HEK293 (cell line): ENCODE results near the gene MSMO1.

ENCODE experiments used
- CTCF ChIA-PET: fragments of 350-600 bp; formaldehyde crosslinking; extraction: SDS; loops from one replicate; lab custom pipeline; 2021; ENCODE audit warnings: antibody characterized with exemption; lab: Yijun Ruan, JAX
- POLR2A ChIA-PET: fragments of 300-600 bp; formaldehyde crosslinking; extraction: SDS; loops from one replicate; lab custom pipeline; 2020; ENCODE audit warnings: antibody characterized with exemption, inconsistent platforms; lab: Yijun Ruan, JAX
- H3K27ac ChIP-seq: fragments of 200-500 bp; sonication (Bioruptor generic); 2 replicates; pipeline ENCODE4 v1.5.1; 2014; ENCODE audit warnings: low read depth, low read length, control low read depth, inconsistent platforms; ENCODE audit errors: extremely low read depth
- H3K36me3 ChIP-seq, 2 experiments: fragments of 200-500 bp in 1 of 2; sonication (Bioruptor generic) in 1 of 2; 1 replicate in 1 of 2; 2 replicates in 1 of 2; pipeline ENCODE4 v1.5.1; 2014 to 2017; ENCODE audit warnings: inconsistent platforms in 2 of 2, low read length in 2 of 2; ENCODE audit not compliant: control insufficient read depth in 2 of 2, insufficient read depth in 1 of 2
- H3K4me1 ChIP-seq: fragments of 200-500 bp; sonication (Bioruptor generic); 2 replicates; pipeline ENCODE4 v1.5.1; 2014; ENCODE audit warnings: mild to moderate bottlenecking, low read length, inconsistent platforms; ENCODE audit not compliant: control insufficient read depth, insufficient read depth
- H3K4me3 ChIP-seq: 2 replicates; pipeline ENCODE4 v1.5.1; 2011; ENCODE audit warnings: low read depth, mild to moderate bottlenecking, control low read depth, low read length, moderate library complexity
- H3K9me3 ChIP-seq: fragments of 200-500 bp; sonication (Bioruptor generic); 2 replicates; pipeline ENCODE4 v1.5.1; 2014; ENCODE audit warnings: low read depth, low read length, inconsistent platforms; ENCODE audit not compliant: control insufficient read depth, insufficient read depth
- HOXD13 ChIP-seq: sonication (generic); formaldehyde crosslinking; IDR thresholded peaks from 2 replicates; pipeline ENCODE4 v1.8.0; 2022; ENCODE audit warnings: missing genetic modification reagents, borderline replicate concordance
- KLF16 ChIP-seq: fragments of 450-650 bp; formaldehyde crosslinking; IDR thresholded peaks from 2 replicates; pipeline ENCODE4 v1.5.1; 2017; ENCODE audit warnings: missing biosample characterization, missing genetic modification characterization
- KLF8 ChIP-seq: fragments of 450-650 bp; formaldehyde crosslinking; IDR thresholded peaks from 2 replicates; pipeline ENCODE4 v1.5.1; 2016; ENCODE audit warnings: missing biosample characterization, missing genetic modification characterization
- PRDM1 ChIP-seq: fragments of 450-650 bp; formaldehyde crosslinking; IDR thresholded peaks from 2 replicates; pipeline ENCODE4; 2016; ENCODE audit warnings: missing biosample characterization, missing genetic modification characterization
- SP3 ChIP-seq: fragments of 450-650 bp; formaldehyde crosslinking; IDR thresholded peaks from 2 replicates; pipeline ENCODE4 v1.5.1; 2016; ENCODE audit warnings: missing biosample characterization, missing genetic modification characterization
- SP7 ChIP-seq: fragments of 450-650 bp; formaldehyde crosslinking; IDR thresholded peaks from 2 replicates; pipeline ENCODE4 v1.5.1; 2016; ENCODE audit warnings: missing biosample characterization, missing genetic modification characterization
- TCF7L2 ChIP-seq: IDR thresholded peaks from 2 replicates; pipeline ENCODE4 v1.6.1; 2011; ENCODE audit warnings: low read depth, mild to moderate bottlenecking, inconsistent platforms, low read length, moderate library complexity, borderline replicate concordance
- ZBTB17 ChIP-seq: fragments of 450-650 bp; formaldehyde crosslinking; IDR thresholded peaks from 2 replicates; pipeline ENCODE4 v1.5.1; 2016; ENCODE audit warnings: missing biosample characterization, missing genetic modification characterization
- ZBTB20 ChIP-seq: fragments of 450-650 bp; formaldehyde crosslinking; IDR thresholded peaks from 2 replicates; pipeline ENCODE4 v1.5.1; 2016; ENCODE audit warnings: missing biosample characterization, missing genetic modification characterization
- ZFP37 ChIP-seq: fragments of 450-650 bp; formaldehyde crosslinking; IDR thresholded peaks from 2 replicates; pipeline ENCODE4 v1.5.1; 2016; ENCODE audit warnings: missing biosample characterization, missing genetic modification characterization
- ZNF223 ChIP-seq: fragments of 450-650 bp; formaldehyde crosslinking; IDR thresholded peaks from 2 replicates; pipeline ENCODE4 v1.5.1; 2016; ENCODE audit warnings: missing biosample characterization, missing genetic modification characterization
- ZNF239 ChIP-seq: fragments of 450-650 bp; formaldehyde crosslinking; IDR thresholded peaks from 2 replicates; pipeline ENCODE4 v1.5.1; 2016; ENCODE audit warnings: missing biosample characterization, missing genetic modification characterization
- ZNF335 ChIP-seq: fragments of 450-650 bp; formaldehyde crosslinking; conservative IDR thresholded peaks from 2 replicates; pipeline ENCODE4 v1.5.1; 2016; ENCODE audit warnings: missing biosample characterization, missing genetic modification characterization
- ZNF366 ChIP-seq: fragments of 450-650 bp; formaldehyde crosslinking; conservative IDR thresholded peaks from 2 replicates; pipeline ENCODE4 v1.5.1; 2016; ENCODE audit warnings: missing biosample characterization, missing genetic modification characterization
- ZNF473 ChIP-seq: fragments of 450-650 bp; formaldehyde crosslinking; IDR thresholded peaks from 2 replicates; pipeline ENCODE4 v1.5.1; 2017; ENCODE audit warnings: missing biosample characterization, missing genetic modification characterization
- ZNF521 ChIP-seq: fragments of 450-650 bp; formaldehyde crosslinking; IDR thresholded peaks from 2 replicates; pipeline ENCODE4 v1.5.1; 2017; ENCODE audit warnings: missing biosample characterization, mild to moderate bottlenecking, missing genetic modification characterization
- ZNF544 ChIP-seq: fragments of 450-650 bp; formaldehyde crosslinking; IDR thresholded peaks from 2 replicates; pipeline ENCODE4 v1.5.0; 2017; ENCODE audit warnings: missing biosample characterization, missing genetic modification characterization
- ZNF548 ChIP-seq: fragments of 450-650 bp; formaldehyde crosslinking; IDR thresholded peaks from 2 replicates; pipeline ENCODE4 v1.5.1; 2016; ENCODE audit warnings: missing biosample characterization, missing genetic modification characterization
- ZNF596 ChIP-seq: fragments of 450-650 bp; IDR thresholded peaks from 2 replicates; pipeline ENCODE4 v1.5.0; 2018; ENCODE audit warnings: missing biosample characterization, mild to moderate bottlenecking, missing genetic modification characterization, moderate library complexity
- ZNF623 ChIP-seq: fragments of 450-650 bp; formaldehyde crosslinking; IDR thresholded peaks from 2 replicates; pipeline ENCODE4 v1.5.1; 2016; ENCODE audit warnings: missing biosample characterization, missing genetic modification characterization
- ZNF707 ChIP-seq: fragments of 450-650 bp; formaldehyde crosslinking; IDR thresholded peaks from 2 replicates; pipeline ENCODE4 v1.5.1; 2016; ENCODE audit warnings: missing biosample characterization, missing genetic modification characterization
- ZNF792 ChIP-seq: fragments of 450-650 bp; formaldehyde crosslinking; IDR thresholded peaks from 2 replicates; pipeline ENCODE4 v1.5.1; 2016; ENCODE audit warnings: missing biosample characterization, missing genetic modification characterization
- TF ChIP-seq, protein P1 (sequence below): fragments of 450-650 bp; formaldehyde crosslinking; optimal IDR thresholded peaks from 2 replicates; pipeline ENCODE3; 2016; ENCODE audit warnings: missing biosample characterization, mild to moderate bottlenecking, missing genetic modification characterization
- TF ChIP-seq, protein P2 (sequence below): fragments of 450-650 bp; formaldehyde crosslinking; IDR thresholded peaks from 2 replicates; pipeline ENCODE4 v1.5.1; 2016; ENCODE audit warnings: missing biosample characterization, missing genetic modification characterization

Gene MSMO1

DNA sequence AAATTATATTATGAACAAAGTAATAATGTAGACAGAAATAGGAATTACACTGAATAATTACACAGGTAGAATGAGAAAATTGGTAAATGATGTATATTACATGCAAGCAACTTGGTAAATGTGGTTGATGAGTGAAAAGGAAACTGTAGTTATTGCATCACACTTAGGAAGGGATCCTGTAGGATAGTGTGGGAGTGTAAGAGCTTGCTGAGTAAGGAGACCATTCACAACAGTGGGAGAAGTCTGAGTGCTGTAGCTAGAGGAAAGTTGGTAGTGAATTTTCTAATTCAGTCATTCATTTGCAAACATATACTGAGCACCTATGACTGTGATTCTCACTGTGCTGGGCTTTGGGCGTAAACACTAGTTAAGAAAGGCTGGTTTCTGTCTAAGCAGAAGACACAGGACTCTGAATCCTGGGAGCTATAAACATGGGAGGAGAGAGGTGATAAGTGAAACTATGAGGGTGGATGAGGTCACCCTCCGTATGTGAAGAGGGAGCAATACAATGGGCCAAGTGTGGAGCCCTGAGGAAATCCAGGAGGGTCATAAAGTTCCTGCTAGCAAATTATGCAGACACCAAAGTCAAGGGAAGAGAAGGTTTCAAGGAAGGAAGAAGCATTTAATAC is 37.1 kb downstream of the MSMO1 start (continued):
- TF ChIP-seq KLF8 (tag by site-specific recombination) (no peak), PRDM1 (tag by site-specific recombination) (peak; percentile 60), ZBTB20 (tag by site-specific recombination) (peak; percentile 84), ZNF366 (tag by site-specific recombination) (0 out of 2 replicates have a peak, but pooled peaks have one; percentile 20), ZNF335 (tag by site-specific recombination) (0 out of 2 replicates have a peak, but pooled peaks have one; percentile 15), TCF7L2 (no peak), ZNF473 (tag by site-specific recombination) (no peak), KLF16 (tag by site-specific recombination) (no peak), ZNF596 (no peak), ZNF792 (tag by site-specific recombination) (no peak), ZFP37 (no peak), ZNF623 (tag by site-specific recombination) (no peak), SP3 (tag by site-specific recombination) (no peak), ZNF707 (tag by site-specific recombination) (no peak), ZBTB17 (peak; percentile 46; the same call in 1 of the 2 replicates), ZNF548 (tag by site-specific recombination) (no peak), ZNF521 (tag by site-specific recombination) (no peak), ZNF239 (no peak), ZNF544 (no peak), SP7 (tag by site-specific recombination) (peak; percentile 35; the same call in 1 of the 2 replicates)
- TF ChIP-seq, protein P1, sequence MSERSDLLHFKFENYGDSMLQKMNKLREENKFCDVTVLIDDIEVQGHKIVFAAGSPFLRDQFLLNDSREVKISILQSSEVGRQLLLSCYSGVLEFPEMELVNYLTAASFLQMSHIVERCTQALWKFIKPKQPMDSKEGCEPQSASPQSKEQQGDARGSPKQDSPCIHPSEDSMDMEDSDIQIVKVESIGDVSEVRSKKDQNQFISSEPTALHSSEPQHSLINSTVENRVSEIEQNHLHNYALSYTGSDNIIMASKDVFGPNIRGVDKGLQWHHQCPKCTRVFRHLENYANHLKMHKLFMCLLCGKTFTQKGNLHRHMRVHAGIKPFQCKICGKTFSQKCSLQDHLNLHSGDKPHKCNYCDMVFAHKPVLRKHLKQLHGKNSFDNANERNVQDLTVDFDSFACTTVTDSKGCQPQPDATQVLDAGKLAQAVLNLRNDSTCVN: no peak
- TF ChIP-seq, all 188 proteins: peak for 16

DNA sequence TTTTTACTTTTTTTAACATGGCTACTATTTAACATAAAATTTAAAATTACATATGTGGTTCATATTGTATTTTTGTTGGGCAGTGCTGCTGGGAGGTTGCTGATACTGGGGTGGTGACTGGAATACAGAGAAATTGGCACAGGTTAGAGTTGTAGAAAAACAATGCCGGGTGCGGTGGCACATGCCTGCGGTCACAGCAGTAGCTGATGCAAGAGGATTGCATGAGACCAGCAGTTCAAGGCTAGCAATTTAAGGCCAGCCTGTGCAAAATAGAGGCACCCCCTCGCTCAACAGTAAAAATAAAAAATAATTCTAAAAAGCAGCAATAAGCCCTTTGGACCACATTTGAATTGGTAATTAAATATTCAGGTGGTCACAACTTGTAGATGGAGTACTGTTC is 39.6 kb downstream of the MSMO1 start:
- CTCF ChIA-PET: interaction anchor here (0.6 to 0.7 kb wide), 2 partner anchors 17 to 36 kb away, joined by 3 to 6 read pairs; no protein-coding TSS in a partner anchor
- Histone ChIP-seq H3K4me3 (no peak overlapping the region), H3K9me3 (no peaks in the 10 kb centered on the region), H3K36me3 (no peaks in the 10 kb centered on the region), H3K27ac (no peak overlapping the region), H3K4me1 (peaks cover 3% of the 10 kb centered on the region; the same call in 1 of the 2 replicates)
- TF ChIP-seq HOXD13 (CRISPR knock-in tag) (peak; percentile 75; the same call in 1 of the 2 replicates), ZNF223 (tag by site-specific recombination) (no peak)
- TF ChIP-seq, protein P2, sequence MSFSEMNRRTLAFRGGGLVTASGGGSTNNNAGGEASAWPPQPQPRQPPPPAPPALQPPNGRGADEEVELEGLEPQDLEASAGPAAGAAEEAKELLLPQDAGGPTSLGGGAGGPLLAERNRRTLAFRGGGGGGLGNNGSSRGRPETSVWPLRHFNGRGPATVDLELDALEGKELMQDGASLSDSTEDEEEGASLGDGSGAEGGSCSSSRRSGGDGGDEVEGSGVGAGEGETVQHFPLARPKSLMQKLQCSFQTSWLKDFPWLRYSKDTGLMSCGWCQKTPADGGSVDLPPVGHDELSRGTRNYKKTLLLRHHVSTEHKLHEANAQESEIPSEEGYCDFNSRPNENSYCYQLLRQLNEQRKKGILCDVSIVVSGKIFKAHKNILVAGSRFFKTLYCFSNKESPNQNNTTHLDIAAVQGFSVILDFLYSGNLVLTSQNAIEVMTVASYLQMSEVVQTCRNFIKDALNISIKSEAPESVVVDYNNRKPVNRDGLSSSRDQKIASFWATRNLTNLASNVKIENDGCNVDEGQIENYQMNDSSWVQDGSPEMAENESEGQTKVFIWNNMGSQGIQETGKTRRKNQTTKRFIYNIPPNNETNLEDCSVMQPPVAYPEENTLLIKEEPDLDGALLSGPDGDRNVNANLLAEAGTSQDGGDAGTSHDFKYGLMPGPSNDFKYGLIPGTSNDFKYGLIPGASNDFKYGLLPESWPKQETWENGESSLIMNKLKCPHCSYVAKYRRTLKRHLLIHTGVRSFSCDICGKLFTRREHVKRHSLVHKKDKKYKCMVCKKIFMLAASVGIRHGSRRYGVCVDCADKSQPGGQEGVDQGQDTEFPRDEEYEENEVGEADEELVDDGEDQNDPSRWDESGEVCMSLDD (tag by site-specific recombination): no peak
- POLR2A ChIA-PET: no interaction called here
